Mammary epithelial cell (primary cell): ENCODE results near the gene ISCA1.
"Not testable (repeated sequence)": the region's sequence is repeated elsewhere in the genome, so short reads cannot be mapped to it uniquely, and the experiment has no call there.

Source experiments
- CTCF ChIP-seq, 2 donors: IDR thresholded peaks in 1 of 2; conservative IDR thresholded peaks in 1 of 2; 2 replicates each; pipeline ENCODE4 v1.5.1; 2011 to 2012; ENCODE audit warnings: inconsistent platforms in 2 of 2, low read length in 2 of 2, mild to moderate bottlenecking in 2 of 2, control low read depth in 1 of 2, low read depth in 1 of 2; ENCODE audit not compliant: insufficient read depth in 1 of 2; ENCODE audit errors: extremely low read depth in 1 of 2
- EZH2 ChIP-seq: IDR thresholded peaks from 2 replicates; pipeline ENCODE4 v1.6.1; 2012; ENCODE audit warnings: low read length, inconsistent platforms, borderline replicate concordance

DNA sequence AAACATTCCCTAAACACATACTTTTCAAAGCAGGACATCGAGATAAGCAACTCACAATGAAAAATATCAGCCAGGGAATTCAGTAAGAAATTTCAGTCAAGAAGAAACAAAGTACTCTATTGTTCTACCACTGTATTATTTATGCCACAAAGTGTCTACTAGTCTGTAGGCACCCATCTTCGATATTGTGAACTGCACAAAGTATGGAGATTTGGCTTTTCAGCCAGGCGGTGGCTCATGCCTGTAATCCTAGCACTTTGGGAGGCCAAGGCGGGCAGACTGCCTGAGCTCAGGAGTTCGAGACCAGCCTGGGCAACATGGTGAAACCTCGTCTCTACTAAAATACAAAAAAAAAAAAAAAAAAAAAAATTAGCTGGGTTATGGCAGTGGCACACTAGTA is 8.0 kb upstream of the ISCA1 start:
- TF ChIP-seq CTCF (conservative IDR thresholded peaks at IDR 0.05 in 1 of 2, IDR thresholded peaks at IDR 0.05 in 1 of 2; ENCODE audit: extremely low read depth in 1 of 2, insufficient read depth in 1 of 2, low read depth in 1 of 2, low read length in 2 of 2); EZH2: not testable (repeated sequence)
